Fibroblast of skin of right quadriceps (primary cell): Measurements from ENCODE around the gene GNB5.
A peak's percentile ranks its signal among the peaks of the same experiment; 100 is the strongest.
"Not testable (repeated sequence)": the region's sequence is repeated elsewhere in the genome, so short reads cannot be mapped to it uniquely, and the experiment has no call there.

Experiments
- DNase-seq: peaks from one replicate; pipeline ENCODE4 v3.0.0-alpha.2; 2013

The GNB5 gene

GRCh38 chr15:52204657-52205056, 13.5 kb upstream of the GNB5 start:
- no peak for DNase-seq

- DNase-seq = no peak
Measured at GRCh38 chr15:52200831-52201365, 9.7 kb upstream of the GNB5 start.

DNA sequence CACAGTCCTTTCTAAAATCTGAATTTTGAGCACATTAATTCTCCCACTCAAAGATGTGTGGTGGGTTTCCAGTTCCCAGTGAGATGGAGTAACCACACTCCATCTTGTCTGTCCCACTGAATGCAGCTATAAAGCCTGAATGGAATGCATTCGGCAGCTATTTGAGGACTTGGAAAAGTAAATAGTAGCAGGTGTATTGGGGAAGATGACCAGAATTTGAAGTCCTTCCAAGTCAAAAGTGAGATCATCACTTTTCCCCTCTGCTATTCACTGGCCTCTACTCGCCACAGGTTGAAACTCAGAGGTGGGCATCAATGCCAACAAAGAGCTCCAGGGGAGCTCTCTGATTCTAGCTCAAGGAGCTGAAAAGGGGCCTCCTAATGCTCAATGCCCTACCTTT, 8.1 kb upstream of the GNB5 start:
- DNase-seq = no peak

GRCh38 chr15:52196891-52197290, 5.7 kb upstream of the GNB5 start:
- no peak for DNase-seq

GRCh38 chr15:52193791-52194190, 2.6 kb upstream of the GNB5 start:
- peak; percentile 15 for DNase-seq

- no peak for DNase-seq
Measured at GRCh38 chr15:52193321-52193720, 2.1 kb upstream of the GNB5 start.

DNA sequence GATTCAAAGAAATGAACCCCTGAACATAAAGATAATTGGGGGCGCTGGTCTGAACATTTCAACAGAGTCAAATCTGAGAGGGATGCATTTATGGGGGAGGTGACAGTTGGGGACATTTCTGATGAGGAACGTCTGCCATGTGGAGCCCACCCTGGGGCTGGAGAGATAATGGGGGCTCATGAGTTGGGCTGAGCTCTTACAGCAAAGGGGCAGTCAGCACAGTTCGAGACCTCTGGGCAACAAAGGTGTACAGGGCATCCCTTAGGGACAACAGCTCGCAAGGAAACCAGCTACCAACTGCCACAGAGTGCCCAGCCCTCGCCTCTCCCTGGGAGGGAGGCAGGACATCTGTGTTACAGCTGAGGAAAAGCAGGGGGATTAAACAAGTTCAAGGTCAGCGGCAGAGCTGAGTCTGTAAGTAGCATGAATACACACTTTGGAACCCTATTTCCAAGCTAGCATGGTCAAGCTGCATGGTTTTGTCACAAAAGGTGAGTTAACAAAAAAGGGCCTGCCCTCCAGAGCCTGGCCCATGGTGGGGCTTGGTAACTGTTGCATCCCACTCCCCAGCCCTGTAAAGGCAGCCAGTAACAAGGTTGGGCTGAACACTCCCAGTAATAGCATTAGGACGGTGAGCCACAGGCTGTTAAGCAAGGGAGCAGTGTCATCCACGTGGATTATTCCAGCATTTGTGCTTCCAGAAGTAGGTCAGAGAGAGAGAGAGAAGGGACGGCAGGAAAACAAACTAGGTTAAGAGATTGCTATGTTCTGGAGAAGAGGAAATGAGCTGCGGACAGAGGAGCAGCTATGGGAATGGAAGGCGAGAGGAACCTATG, 4.3 kb downstream of the GNB5 start:
- DNase-seq = no peak

DNA sequence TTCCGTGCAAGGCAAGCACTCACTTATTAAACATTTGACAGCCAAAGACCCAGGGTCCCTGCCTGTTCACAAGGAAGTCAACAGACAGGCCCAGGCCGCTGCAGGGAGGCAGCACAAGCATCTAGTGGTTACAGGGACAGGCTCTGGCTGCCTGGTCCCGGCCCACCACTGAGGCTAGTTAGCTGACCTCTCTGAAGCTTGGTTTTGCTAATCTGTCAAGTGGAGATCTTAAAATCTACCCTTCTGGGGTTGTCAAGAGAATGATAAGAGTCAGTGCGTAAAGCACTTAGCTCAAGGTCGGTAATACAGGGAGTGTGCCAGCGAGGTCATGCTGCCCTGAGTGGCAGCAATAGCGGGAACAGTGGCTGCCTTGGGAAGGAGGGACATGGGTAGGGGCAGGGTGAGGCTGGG, 6.0 kb downstream of the GNB5 start:
- DNase-seq = no peak

- no peak for DNase-seq
Measured at GRCh38 chr15:52184721-52185120, 6.5 kb downstream of the GNB5 start.

GRCh38 chr15:52183562-52184173, 7.5 kb downstream of the GNB5 start:
- peak; percentile 25 for DNase-seq

DNA sequence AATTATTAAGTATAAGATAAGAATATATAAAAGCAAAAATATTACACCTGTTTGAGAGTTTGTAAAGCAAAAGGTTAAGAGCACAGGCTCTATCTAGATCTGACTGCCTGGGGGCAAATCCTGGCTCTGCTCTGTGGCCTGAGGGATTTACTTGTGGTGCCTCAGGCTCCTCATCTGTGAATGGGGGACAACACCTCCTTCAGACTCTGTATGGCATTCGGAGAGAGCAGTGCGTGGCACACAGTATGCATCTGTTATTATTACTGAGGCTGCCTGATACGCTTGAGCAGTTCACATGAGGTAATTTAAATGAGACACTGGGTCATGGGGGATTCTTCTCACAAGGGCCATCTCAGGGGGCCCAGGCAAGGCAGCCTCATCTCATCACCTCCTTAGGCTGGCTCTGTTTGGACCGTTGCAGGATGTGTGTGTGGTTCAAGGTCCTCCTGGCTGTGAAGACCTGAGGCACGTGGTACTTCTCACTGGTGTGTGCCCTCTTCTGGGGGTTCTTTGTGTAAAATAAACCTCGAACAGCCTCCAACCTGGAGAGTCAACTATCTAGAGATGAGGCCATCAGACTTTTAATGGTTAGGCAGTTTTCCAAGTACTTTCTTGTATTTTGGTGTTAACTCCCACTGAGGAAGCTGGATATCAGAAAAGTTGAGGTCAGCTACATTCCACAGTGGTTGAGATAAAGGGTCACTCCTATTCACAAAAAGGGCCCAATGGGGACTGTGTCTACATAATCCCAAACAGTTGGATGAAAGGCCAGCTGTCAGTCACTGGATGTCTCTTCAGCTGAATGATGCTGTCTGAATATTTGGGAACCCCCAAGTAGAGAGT, 9.0 kb downstream of the GNB5 start:
- no peak for DNase-seq

- DNase-seq = no peak
Measured at GRCh38 chr15:52180851-52181450, 10.2 kb downstream of the GNB5 start.

- no peak for DNase-seq
Measured at GRCh38 chr15:52180196-52180835, 10.9 kb downstream of the GNB5 start.

DNA sequence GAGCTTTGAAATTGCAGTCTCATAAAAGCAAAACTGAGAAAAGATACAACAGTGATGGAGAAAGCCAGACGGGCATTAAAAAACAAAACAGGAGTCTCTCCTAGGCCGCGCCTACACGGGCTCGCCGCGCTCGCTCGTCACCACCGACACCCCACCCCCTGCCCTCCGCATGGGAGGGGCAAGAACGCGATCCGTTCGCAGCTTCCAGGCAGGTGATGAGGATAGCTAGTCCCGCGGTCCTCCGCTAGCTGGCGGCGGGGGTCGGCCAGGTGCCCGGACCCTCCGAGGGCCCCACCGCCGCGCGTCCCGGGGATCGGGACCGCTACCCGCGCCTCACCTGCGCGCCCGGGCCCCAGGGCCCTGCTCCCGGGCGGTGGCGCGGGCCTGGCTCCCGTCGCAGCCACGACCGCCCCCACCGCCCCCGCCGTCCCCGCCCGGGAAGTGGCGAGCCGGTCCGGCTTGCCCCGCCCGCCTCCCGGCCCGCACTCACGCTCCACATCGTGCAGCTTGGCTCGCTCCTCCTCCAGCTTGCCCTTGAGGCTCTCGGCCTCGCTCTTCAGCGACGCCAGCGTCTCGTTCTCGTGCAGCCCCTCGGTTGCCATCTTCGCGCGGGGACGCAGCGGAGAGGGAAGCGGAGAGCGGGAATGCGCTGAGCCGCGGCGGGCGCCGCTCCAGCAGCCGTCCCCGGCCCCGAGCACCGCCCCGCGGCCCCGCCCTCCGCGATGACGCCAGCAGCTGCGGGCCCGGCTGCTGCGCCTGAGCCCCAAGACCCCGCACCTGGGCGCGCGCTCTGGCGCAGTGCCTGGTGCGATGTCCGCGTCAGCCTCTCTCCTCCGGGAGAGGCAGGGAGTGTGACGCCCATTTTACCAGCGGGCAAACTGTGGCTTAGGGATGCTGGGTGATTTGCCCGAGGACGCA, 11.7 kb downstream of the GNB5 start:
- peak; percentile 67 for DNase-seq

DNA sequence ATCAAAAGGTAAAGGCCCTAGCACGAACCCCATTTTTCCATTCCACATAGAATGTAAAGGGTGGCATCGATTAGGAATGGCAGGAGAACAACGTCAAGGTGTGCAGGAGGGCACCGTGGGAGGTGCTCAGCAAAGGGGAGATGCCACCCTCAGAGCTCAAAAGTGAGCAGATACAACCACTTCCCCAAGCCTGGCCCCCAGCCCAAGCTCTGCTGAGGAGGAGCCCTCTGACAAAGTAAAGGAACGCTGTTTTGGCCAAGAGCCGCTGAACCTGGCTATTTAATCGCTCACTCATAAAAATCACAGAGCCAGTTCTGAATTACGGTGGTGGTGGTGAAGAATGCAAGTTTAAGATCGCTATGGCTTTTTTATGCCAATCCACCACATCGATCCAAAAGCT, 12.4 kb downstream of the GNB5 start:
- DNase-seq = no peak

DNA sequence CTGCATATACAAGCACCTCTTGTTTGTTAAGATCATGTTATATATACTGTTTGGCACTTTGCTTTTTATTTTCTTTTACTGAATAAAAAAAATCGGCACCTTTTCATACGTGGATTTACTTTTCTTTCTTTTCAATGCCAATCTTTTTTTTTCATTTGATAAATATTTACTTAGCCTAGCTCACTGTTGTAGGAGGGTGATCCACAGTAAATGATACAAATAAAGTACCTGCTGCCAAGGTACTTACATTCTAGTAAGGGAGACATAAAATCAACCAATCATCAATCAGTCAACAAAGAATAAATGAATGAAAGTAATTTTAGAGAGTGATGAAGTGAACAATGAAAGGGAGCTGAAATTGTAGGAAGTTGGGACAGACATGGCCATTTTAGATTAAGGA, 18.3 kb downstream of the GNB5 start:
- DNase-seq = no peak

GRCh38 chr15:52171807-52172206, 19.4 kb downstream of the GNB5 start:
- no peak for DNase-seq

DNA sequence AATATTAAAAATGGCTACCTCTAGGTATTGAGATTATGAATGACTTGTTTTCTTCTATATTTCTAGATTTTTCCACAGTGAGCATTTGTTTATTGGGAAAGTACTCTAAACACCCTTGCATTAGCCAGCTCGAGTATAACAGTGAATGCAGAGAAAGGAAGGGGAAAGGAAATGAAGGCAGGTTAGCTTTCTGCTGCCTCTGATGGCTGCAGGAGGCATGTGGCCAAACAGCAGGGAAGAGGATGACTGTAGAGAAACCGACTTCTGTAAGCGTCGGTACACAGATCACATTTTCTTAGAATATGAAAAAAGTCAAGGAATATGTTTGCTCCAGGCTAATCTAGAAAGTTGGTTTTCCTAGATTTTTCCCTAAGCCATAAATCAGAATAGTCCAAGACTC, 19.8 kb downstream of the GNB5 start:
- no peak for DNase-seq

DNA sequence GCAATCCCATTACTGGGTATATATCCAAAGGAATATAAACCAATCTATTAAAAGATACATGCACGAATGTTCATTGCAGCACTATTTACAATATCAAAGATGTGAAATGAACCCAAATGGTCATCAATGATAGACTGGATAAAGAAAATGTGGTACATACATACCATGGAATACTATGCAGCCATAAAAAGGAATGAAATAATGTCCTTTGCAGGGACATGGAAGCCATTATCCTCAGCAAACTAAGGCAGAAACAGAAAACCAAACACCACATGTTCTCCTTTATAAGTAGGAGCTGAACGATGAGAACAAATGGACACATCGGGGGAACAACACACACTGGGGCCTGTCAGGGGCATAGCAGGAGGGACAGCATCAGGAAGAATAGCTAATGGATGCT, 21.0 kb downstream of the GNB5 start:
- not testable (repeated sequence) for DNase-seq

DNA sequence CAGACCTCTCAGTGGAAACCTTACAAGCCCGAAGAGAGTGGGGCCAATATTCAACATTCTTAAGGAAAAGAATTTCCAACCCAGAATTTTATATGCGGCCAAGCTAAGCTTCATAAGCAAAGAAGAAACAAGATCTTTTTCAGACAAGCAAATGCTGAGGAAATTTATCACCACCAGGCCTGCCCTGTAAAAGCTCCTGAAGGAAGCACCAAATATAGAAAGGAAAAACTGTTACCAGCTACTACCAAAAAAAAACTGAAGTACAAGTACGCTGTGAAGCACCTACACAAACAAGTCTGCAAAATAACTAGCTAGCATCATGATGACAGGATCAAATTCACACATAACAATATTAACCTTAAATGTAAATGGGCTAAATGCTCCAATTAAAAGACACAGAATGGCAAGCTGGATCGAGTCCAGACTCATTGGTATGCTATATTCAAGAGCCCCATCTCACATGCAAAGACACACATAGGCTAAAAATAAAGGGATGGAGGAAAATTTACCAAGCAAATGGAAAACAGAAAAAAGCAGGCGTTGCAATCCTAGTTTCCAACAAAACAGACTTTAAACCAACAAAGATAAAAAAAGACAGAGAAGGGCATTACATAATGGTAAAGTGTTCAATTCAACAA, 25.6 kb downstream of the GNB5 start:
- not testable (repeated sequence) for DNase-seq
